Suprapubic skin (tissue), 3 donors: ENCODE measurements around the gene PPP2R5A.

Source experiments
- CTCF ChIP-seq, 2 donors: fragments of 200-600 bp in 1 of 2; fragments of 450-650 bp in 1 of 2; sonication (generic) in 1 of 2; IDR thresholded peaks; one replicate each; pipeline ENCODE4 v1.5.1; 2016 to 2019; ENCODE audit warnings: antibody characterized with exemption in 2 of 2, mild to moderate bottlenecking in 1 of 2, moderate library complexity in 1 of 2
- POLR2AphosphoS5 ChIP-seq, 3 donors: sonication (generic); formaldehyde crosslinking; IDR thresholded peaks; one replicate each; pipeline ENCODE4 v1.6.1; 2017; ENCODE audit warnings: antibody characterized with exemption in 3 of 3

DNA sequence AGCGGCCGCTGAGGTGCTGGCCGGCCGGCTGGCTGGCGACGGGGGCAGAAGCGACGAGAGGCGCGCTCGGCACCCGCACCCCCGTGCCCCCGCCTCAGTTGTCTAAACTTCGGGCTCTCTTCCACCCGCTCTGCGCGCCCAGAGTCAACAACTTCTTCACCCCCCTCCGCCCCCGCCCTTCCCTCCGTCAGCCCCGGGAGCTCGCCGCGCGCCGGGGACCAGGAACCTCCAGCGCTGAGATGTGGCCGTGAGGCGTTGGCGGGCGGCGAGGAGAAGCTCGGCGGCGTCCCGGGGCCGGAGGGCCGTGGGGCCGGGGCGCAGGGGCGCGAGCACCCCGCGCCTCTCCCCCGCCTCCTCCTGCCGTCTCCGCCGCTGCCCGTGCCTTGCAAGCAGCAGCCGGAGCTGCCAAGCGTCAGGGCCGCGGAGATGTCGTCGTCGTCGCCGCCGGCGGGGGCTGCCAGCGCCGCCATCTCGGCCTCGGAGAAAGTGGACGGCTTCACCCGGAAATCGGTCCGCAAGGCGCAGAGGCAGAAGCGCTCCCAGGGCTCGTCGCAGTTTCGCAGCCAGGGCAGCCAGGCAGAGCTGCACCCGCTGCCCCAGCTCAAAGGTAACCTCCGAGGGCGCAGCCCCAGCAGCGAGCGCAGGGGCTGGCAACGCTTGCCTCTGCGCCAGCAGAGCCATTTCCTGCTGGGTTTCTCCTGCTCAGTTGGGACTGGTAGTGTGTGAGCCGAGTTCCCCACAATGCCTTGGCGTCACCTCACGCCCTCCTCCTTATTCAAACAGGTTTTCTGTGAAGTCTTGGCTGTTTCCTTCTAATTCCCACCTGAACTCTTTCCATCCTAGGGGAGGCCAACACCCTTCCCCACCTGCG, 710 bp downstream of the PPP2R5A start:
- no peak for TF ChIP-seq CTCF (IDR thresholded peaks at IDR 0.05)
- peak in 1 of 3 donors; percentile 23 for TF ChIP-seq POLR2AphosphoS5 (IDR thresholded peaks at IDR 0.05)
